Transverse colon (tissue), 4 donors: ENCODE measurements around the gene DPYD.

Source experiments
- EP300 ChIP-seq: sonication (generic); formaldehyde crosslinking; IDR thresholded peaks from one replicate; pipeline ENCODE4 v1.6.1; 2017; ENCODE audit warnings: antibody characterized with exemption, low read depth
- POLR2AphosphoS5 ChIP-seq, 3 donors: sonication (generic); formaldehyde crosslinking; IDR thresholded peaks; one replicate each; pipeline ENCODE4 v1.6.1; 2016; ENCODE audit warnings: antibody characterized with exemption in 3 of 3
- TF ChIP-seq, protein P1 (sequence below), 5 experiments: fragments of 200-600 bp in 3 of 5; fragments of 450-650 bp in 2 of 5; sonication (generic) in 3 of 5; IDR thresholded peaks; 1 replicate in 2 of 5; 2 replicates in 3 of 5; pipeline ENCODE4 v1.5.1; 2016 to 2017; ENCODE audit warnings: antibody characterized with exemption in 5 of 5, inconsistent platforms in 3 of 5, mild to moderate bottlenecking in 2 of 5, moderate library complexity in 1 of 5

DNA sequence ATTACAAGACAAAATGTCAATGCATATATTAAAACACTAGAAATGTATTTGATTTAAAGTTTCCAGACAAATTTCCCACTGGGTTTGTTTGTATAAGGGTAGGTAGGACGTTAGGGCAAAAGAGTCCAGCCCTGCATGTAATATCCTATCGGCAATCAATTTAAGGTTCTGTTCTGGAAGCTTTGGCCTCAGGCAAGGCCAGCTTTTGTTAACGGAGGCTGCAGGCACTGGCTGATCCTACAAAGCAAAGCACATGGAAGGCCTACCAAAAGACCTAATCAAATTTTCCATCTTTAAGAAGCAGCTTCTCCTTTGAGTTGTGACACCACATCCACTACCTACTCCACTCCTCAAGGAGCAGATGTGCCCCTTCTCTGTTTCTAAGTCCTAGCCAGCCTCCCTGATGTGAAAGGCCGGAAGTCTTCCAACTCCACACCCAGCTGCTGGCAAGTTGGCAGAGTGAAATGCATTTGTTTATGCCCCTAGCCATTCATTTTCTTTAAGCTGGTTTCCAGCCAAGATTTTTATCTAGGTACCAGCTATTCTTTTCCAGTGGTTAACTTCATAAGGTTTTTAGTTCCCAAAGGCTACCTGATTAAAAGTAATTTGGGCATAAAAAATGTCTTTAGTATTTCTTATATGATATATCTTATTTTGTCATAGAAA is 746.7 kb downstream of the DPYD start:
- TF ChIP-seq, protein P1, sequence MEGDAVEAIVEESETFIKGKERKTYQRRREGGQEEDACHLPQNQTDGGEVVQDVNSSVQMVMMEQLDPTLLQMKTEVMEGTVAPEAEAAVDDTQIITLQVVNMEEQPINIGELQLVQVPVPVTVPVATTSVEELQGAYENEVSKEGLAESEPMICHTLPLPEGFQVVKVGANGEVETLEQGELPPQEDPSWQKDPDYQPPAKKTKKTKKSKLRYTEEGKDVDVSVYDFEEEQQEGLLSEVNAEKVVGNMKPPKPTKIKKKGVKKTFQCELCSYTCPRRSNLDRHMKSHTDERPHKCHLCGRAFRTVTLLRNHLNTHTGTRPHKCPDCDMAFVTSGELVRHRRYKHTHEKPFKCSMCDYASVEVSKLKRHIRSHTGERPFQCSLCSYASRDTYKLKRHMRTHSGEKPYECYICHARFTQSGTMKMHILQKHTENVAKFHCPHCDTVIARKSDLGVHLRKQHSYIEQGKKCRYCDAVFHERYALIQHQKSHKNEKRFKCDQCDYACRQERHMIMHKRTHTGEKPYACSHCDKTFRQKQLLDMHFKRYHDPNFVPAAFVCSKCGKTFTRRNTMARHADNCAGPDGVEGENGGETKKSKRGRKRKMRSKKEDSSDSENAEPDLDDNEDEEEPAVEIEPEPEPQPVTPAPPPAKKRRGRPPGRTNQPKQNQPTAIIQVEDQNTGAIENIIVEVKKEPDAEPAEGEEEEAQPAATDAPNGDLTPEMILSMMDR (IDR thresholded peaks at IDR 0.05) = no peak
- no peak for TF ChIP-seq POLR2AphosphoS5 (IDR thresholded peaks at IDR 0.05)
- TF ChIP-seq EP300 = no peak
